Measurements from ENCODE around the gene ITPK1. TPM values are rescaled to one million over a fixed set of nuclear protein-coding genes. Genes with fewer than 3 reads are reported as not detected.

The ITPK1 gene
- total RNA-seq, 1 donor from 2014 or later, result 32.8 TPM

DNA sequence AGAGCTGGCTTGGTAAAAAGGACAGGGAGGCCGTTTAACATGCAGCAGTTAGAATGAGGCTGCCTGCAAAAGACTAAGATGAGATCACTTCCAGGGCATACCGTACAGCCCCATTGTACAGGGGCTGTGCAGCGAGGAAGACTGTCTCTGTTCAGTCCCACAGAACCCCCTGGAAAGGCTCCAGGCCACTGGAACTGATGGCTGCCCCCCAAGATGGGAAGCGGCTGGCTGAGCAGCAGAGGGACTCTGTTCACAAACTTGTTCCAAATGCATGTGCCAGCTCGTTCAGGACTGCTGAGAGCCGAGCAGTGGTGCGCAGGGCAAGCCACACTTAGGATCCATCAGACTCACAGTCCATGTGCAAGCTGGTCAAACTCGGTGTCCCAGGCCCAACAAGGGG, 109.9 kb downstream of the ITPK1 start:
- H3K4me1 Mint-ChIP-seq (ENCODE audit: unreplicated experiment), result peaks cover 46% of the 10 kb centered on the region
- H3K27ac Mint-ChIP-seq (ENCODE audit: unreplicated experiment), result no peak overlapping the region
- TF ChIP-seq, protein P1, sequence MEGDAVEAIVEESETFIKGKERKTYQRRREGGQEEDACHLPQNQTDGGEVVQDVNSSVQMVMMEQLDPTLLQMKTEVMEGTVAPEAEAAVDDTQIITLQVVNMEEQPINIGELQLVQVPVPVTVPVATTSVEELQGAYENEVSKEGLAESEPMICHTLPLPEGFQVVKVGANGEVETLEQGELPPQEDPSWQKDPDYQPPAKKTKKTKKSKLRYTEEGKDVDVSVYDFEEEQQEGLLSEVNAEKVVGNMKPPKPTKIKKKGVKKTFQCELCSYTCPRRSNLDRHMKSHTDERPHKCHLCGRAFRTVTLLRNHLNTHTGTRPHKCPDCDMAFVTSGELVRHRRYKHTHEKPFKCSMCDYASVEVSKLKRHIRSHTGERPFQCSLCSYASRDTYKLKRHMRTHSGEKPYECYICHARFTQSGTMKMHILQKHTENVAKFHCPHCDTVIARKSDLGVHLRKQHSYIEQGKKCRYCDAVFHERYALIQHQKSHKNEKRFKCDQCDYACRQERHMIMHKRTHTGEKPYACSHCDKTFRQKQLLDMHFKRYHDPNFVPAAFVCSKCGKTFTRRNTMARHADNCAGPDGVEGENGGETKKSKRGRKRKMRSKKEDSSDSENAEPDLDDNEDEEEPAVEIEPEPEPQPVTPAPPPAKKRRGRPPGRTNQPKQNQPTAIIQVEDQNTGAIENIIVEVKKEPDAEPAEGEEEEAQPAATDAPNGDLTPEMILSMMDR (IDR thresholded peaks at IDR 0.05), result no peak
- no peaks in the 10 kb centered on the region for H3K9me3 Mint-ChIP-seq (ENCODE audit: unreplicated experiment)
- H3K4me3 Mint-ChIP-seq (ENCODE audit: unreplicated experiment), result no peak overlapping the region
- H3K36me3 Mint-ChIP-seq (ENCODE audit: unreplicated experiment), result no peaks in the 10 kb centered on the region
- no peak for DNase-seq (ENCODE audit: extremely low spot score, unreplicated experiment)
- H3K27me3 Mint-ChIP-seq (ENCODE audit: unreplicated experiment), result no peaks in the 10 kb centered on the region

DNA sequence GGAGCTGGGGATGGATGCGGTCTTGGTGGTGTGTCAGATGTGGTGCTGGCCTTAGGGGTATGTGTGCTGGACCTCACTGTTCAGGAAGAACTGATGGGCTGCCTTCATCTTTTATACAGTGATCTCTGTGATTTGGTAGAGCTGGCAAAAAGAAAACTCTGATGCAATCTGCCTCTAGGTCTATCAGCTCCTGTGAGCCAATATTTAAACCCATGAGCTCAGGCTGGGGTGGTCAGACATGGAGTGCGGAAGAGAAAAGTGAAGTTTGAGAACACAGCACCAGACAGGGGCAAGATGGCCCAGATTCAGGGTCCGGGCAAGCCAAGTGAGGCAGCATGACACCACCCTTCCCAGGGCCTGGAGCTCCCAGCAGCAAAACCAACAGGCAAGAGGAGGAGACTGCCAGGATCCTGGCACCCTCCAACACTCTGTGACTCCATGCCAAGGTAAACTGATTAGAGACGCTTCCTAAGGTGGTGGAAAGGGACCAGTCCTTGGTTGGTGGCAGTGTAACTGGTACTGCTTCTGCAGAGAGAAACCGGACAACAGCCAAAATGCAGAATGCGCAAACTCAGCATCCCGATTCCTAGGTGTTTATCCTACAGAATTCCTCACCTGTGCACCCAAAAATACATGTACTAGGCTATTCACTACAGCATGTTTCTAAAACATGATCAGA, 110.5 kb downstream of the ITPK1 start:
- H3K4me3 Mint-ChIP-seq (ENCODE audit: unreplicated experiment), result no peak overlapping the region
- no peaks in the 10 kb centered on the region for H3K27me3 Mint-ChIP-seq (ENCODE audit: unreplicated experiment)
- no peak for DNase-seq (ENCODE audit: extremely low spot score, unreplicated experiment)
- TF ChIP-seq, protein P1 (IDR thresholded peaks at IDR 0.05), result no peak
- no peaks in the 10 kb centered on the region for H3K9me3 Mint-ChIP-seq (ENCODE audit: unreplicated experiment)
- H3K27ac Mint-ChIP-seq (ENCODE audit: unreplicated experiment), result no peak overlapping the region
- H3K36me3 Mint-ChIP-seq (ENCODE audit: unreplicated experiment), result no peaks in the 10 kb centered on the region
- H3K4me1 Mint-ChIP-seq (ENCODE audit: unreplicated experiment), result peaks cover 44% of the 10 kb centered on the region

DNA sequence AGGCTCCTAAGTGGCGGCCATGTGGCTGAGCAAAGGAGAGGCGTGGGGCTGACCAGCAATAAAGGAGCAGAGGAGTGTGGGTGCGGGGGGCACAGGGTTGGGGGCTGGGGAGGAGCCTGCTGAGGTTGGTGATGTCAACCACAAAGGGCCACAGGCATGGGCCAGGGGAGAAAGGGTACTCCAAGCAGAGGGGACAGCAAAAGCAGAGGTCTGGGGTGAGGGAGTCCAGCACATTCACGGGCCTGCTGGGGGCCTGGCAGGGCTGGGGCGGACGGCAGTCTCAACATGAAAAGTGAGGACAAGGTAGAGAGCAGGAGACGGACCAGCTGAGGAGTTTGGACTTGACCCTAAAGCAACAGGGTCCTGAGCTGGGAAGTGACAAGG, 111.0 kb downstream of the ITPK1 start:
- no peak overlapping the region for H3K27ac Mint-ChIP-seq (ENCODE audit: unreplicated experiment)

DNA sequence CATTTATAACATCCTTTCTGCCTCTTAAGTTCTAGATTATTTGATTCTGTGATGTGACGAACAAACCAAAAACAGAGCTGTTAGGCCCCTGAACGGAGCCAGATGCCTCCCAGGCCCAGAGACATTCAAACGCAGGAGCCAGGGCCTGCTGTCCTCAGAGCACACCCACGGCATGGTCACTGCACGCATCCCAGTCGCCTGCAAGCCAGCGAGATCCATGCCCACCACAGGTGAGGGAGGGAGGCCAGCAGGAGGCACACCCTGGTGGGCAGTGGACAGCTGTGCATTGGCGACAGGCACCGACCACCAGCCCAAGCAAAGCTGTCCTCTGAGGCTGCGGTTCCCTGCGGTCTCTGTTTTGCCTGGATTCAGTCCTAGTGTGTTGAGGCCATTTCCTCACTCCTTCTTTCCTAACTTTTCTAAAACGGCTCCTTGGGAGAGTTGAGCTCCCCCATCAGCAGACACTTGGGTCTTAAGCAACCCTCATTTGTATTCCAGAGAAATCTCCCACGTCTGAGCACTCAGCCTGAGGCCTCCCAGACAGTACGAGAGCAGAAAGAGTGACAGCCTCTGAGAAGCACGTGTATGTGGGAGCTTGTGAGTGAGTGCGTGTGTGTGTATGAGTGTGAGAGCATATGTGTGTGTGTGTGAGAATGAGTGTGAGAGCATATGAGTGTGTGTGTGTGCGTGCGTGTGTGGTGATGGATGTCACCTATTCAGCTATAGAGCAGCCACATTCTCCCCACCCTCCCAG, 111.6 kb downstream of the ITPK1 start:
- H3K4me3 Mint-ChIP-seq (ENCODE audit: unreplicated experiment), result no peak overlapping the region
- H3K27ac Mint-ChIP-seq (ENCODE audit: unreplicated experiment), result no peak overlapping the region
- H3K9me3 Mint-ChIP-seq (ENCODE audit: unreplicated experiment), result no peaks in the 10 kb centered on the region
- peaks cover 39% of the 10 kb centered on the region for H3K4me1 Mint-ChIP-seq (ENCODE audit: unreplicated experiment)
- no peak for DNase-seq (ENCODE audit: extremely low spot score, unreplicated experiment)
- H3K36me3 Mint-ChIP-seq (ENCODE audit: unreplicated experiment), result no peaks in the 10 kb centered on the region
- TF ChIP-seq, protein P1 (IDR thresholded peaks at IDR 0.05), result no peak
- H3K27me3 Mint-ChIP-seq (ENCODE audit: unreplicated experiment), result no peaks in the 10 kb centered on the region

More for the DNA sequence above, 111.0 kb downstream of the ITPK1 start:
- Mint-ChIP-seq H3K27me3 (ENCODE audit: unreplicated experiment) (no peaks in the 10 kb centered on the region), H3K4me1 (ENCODE audit: unreplicated experiment) (peaks cover 41% of the 10 kb centered on the region), H3K4me3 (ENCODE audit: unreplicated experiment) (no peak overlapping the region), H3K36me3 (ENCODE audit: unreplicated experiment) (no peaks in the 10 kb centered on the region), H3K9me3 (ENCODE audit: unreplicated experiment) (no peaks in the 10 kb centered on the region)
- TF ChIP-seq, protein P1 (IDR thresholded peaks at IDR 0.05), result no peak
- DNase-seq (ENCODE audit: extremely low spot score, unreplicated experiment), result no peak

DNA sequence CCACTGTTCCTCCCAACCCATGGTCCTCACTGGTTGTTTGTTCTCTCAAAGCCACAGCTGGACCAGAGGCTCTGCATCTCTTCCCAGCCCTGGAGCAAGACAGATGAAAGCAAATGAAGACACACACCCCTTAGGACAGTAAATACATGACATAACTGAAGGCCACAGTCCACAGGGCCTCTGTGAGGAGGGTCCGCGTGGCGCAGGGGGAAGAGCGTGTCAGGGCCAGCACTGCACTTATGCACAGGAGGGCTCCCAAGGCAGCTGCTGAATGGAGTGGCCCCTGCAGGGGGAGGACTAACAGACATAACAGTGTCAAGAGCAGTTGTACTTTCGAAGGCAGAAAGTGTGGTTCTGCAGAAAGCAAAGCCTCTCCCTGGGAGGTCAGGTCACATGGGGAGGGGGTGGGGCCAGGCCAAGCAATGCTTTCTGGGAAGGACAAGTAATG, 112.8 kb downstream of the ITPK1 start:
- TF ChIP-seq, protein P1 (IDR thresholded peaks at IDR 0.05), result no peak
- DNase-seq (ENCODE audit: extremely low spot score, unreplicated experiment), result no peak
- H3K27me3 Mint-ChIP-seq (ENCODE audit: unreplicated experiment), result no peaks in the 10 kb centered on the region
- no peak overlapping the region for H3K4me3 Mint-ChIP-seq (ENCODE audit: unreplicated experiment)
- peaks cover 28% of the 10 kb centered on the region for H3K4me1 Mint-ChIP-seq (ENCODE audit: unreplicated experiment)
- no peaks in the 10 kb centered on the region for H3K36me3 Mint-ChIP-seq (ENCODE audit: unreplicated experiment)
- no peak overlapping the region for H3K27ac Mint-ChIP-seq (ENCODE audit: unreplicated experiment)
- no peaks in the 10 kb centered on the region for H3K9me3 Mint-ChIP-seq (ENCODE audit: unreplicated experiment)
